Astrocyte (in vitro differentiated cells and primary cell): Measurements from ENCODE around the gene MUS81.

ENCODE experiments used
- CTCF ChIP-seq: IDR thresholded peaks from 2 replicates; pipeline ENCODE4 v1.5.1; 2011; ENCODE audit warnings: low read depth, mild to moderate bottlenecking, inconsistent platforms, low read length, moderate library complexity; ENCODE audit not compliant: insufficient read depth
- EZH2 ChIP-seq: IDR thresholded peaks from 2 replicates; pipeline ENCODE4 v1.6.1; 2012; ENCODE audit warnings: mild to moderate bottlenecking, low read length, inconsistent platforms; ENCODE audit not compliant: insufficient read depth

DNA sequence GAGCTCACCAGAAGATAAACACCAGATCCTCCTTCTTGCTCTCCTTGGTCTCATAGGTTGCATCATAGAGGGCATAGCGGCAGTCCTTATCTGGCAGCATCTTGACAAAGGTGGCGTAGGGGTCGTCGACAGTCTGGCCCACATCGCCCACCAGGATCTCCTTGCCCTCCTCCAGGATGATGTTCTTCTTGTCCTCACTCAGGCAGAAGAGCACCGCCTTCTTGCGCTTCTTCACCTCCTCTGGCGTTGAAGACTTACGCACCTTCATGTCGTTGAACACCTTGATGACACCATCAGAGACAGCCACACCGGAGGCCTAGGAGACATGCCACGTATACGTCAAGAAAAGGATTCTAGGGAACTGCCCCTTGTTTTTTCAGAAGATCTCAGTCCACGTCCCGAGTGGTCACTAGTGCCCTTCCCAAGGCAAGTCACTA, 4.3 kb upstream of the MUS81 start:
- TF ChIP-seq EZH2, result no peak
- no peak for TF ChIP-seq CTCF
